HEK293 (cell line): ENCODE measurements around the gene KLHL6.

Experiments
- BCL11B ChIP-seq: fragments of 450-650 bp; formaldehyde crosslinking; IDR thresholded peaks from 2 replicates; pipeline ENCODE4 v1.5.1; 2016; ENCODE audit warnings: low read depth, missing biosample characterization, missing genetic modification characterization
- PRDM1 ChIP-seq: fragments of 450-650 bp; formaldehyde crosslinking; IDR thresholded peaks from 2 replicates; pipeline ENCODE4; 2016; ENCODE audit warnings: missing biosample characterization, missing genetic modification characterization
- SP3 ChIP-seq: fragments of 450-650 bp; formaldehyde crosslinking; IDR thresholded peaks from 2 replicates; pipeline ENCODE4 v1.5.1; 2016; ENCODE audit warnings: missing biosample characterization, missing genetic modification characterization
- YY1 ChIP-seq: fragments of 450-650 bp; formaldehyde crosslinking; IDR thresholded peaks from 2 replicates; pipeline ENCODE4 v1.5.1; 2018; ENCODE audit warnings: missing biosample characterization, missing genetic modification characterization
- ZNF138 ChIP-seq: fragments of 450-650 bp; formaldehyde crosslinking; IDR thresholded peaks from 2 replicates; pipeline ENCODE4 v1.5.1; 2016; ENCODE audit warnings: missing biosample characterization, missing genetic modification characterization, borderline replicate concordance
- ZNF146 ChIP-seq: fragments of 450-650 bp; formaldehyde crosslinking; IDR thresholded peaks from 2 replicates; pipeline ENCODE4 v1.5.1; 2016; ENCODE audit warnings: missing biosample characterization, missing genetic modification characterization
- ZNF169 ChIP-seq: fragments of 450-650 bp; formaldehyde crosslinking; IDR thresholded peaks from 2 replicates; pipeline ENCODE4 v1.5.1; 2016; ENCODE audit warnings: missing biosample characterization, missing genetic modification characterization
- ZNF184 ChIP-seq: fragments of 450-650 bp; IDR thresholded peaks from 2 replicates; pipeline ENCODE4 v1.5.1; 2018; ENCODE audit warnings: missing biosample characterization, mild to moderate bottlenecking, missing genetic modification characterization
- ZNF19 ChIP-seq: fragments of 450-650 bp; formaldehyde crosslinking; IDR thresholded peaks from 2 replicates; pipeline ENCODE4; 2016; ENCODE audit warnings: missing biosample characterization, missing genetic modification characterization, low read depth
- ZNF2 ChIP-seq: fragments of 450-650 bp; formaldehyde crosslinking; IDR thresholded peaks from 2 replicates; pipeline ENCODE4 v1.5.1; 2016; ENCODE audit warnings: missing biosample characterization, missing genetic modification characterization
- ZNF23 ChIP-seq: fragments of 450-650 bp; formaldehyde crosslinking; IDR thresholded peaks from 2 replicates; pipeline ENCODE4 v1.5.1; 2016; ENCODE audit warnings: missing biosample characterization, missing genetic modification characterization, borderline replicate concordance
- ZNF266 ChIP-seq: fragments of 450-650 bp; formaldehyde crosslinking; IDR thresholded peaks from 2 replicates; pipeline ENCODE4 v1.5.1; 2016; ENCODE audit warnings: missing biosample characterization, missing genetic modification characterization, low read depth
- ZNF366 ChIP-seq: fragments of 450-650 bp; formaldehyde crosslinking; conservative IDR thresholded peaks from 2 replicates; pipeline ENCODE4 v1.5.1; 2016; ENCODE audit warnings: missing biosample characterization, missing genetic modification characterization
- ZNF514 ChIP-seq: fragments of 450-650 bp; formaldehyde crosslinking; IDR thresholded peaks from 2 replicates; pipeline ENCODE4 v1.5.1; 2016; ENCODE audit warnings: missing biosample characterization, missing genetic modification characterization
- ZNF530 ChIP-seq: fragments of 450-650 bp; formaldehyde crosslinking; IDR thresholded peaks from 2 replicates; pipeline ENCODE4 v1.5.1; 2016; ENCODE audit warnings: low read depth, missing biosample characterization, missing genetic modification characterization
- ZNF555 ChIP-seq: fragments of 450-650 bp; formaldehyde crosslinking; conservative IDR thresholded peaks from 2 replicates; pipeline ENCODE4 v1.5.1; 2017; ENCODE audit warnings: missing biosample characterization, mild to moderate bottlenecking, missing genetic modification characterization, inconsistent platforms
- ZNF585B ChIP-seq: fragments of 450-650 bp; formaldehyde crosslinking; IDR thresholded peaks from 2 replicates; pipeline ENCODE4 v1.5.1; 2016; ENCODE audit warnings: missing biosample characterization, missing genetic modification characterization
- ZNF600 ChIP-seq: fragments of 450-650 bp; formaldehyde crosslinking; IDR thresholded peaks from 2 replicates; pipeline ENCODE4 v1.5.1; 2016; ENCODE audit warnings: missing biosample characterization, missing genetic modification characterization
- ZNF626 ChIP-seq: fragments of 450-650 bp; sonication (Bioruptor Pico); formaldehyde crosslinking; IDR thresholded peaks from 2 replicates; pipeline ENCODE4 v1.5.1; 2018; ENCODE audit warnings: missing biosample characterization, missing genetic modification characterization, inconsistent platforms
- ZNF629 ChIP-seq: fragments of 450-650 bp; formaldehyde crosslinking; IDR thresholded peaks from 2 replicates; pipeline ENCODE4 v1.5.1; 2017; ENCODE audit warnings: missing biosample characterization, missing genetic modification characterization
- ZNF654 ChIP-seq: fragments of 450-650 bp; formaldehyde crosslinking; IDR thresholded peaks from 2 replicates; pipeline ENCODE4 v1.5.1; 2016; ENCODE audit warnings: low read depth, missing biosample characterization, missing genetic modification characterization
- ZNF677 ChIP-seq: fragments of 450-650 bp; IDR thresholded peaks from 2 replicates; pipeline ENCODE4 v1.5.0; 2018; ENCODE audit warnings: missing biosample characterization, mild to moderate bottlenecking, missing genetic modification characterization, moderate library complexity
- ZNF701 ChIP-seq: fragments of 450-650 bp; formaldehyde crosslinking; IDR thresholded peaks from 2 replicates; pipeline ENCODE4 v1.5.1; 2016; ENCODE audit warnings: missing biosample characterization, missing genetic modification characterization
- ZNF776 ChIP-seq: fragments of 450-650 bp; formaldehyde crosslinking; IDR thresholded peaks from 2 replicates; pipeline ENCODE4 v1.5.0; 2017; ENCODE audit warnings: missing biosample characterization, missing genetic modification characterization, borderline replicate concordance
- ZNF791 ChIP-seq: fragments of 450-650 bp; formaldehyde crosslinking; IDR thresholded peaks from 2 replicates; pipeline ENCODE4 v1.5.1; 2016; ENCODE audit warnings: missing biosample characterization, missing genetic modification characterization
- ZNF837 ChIP-seq: fragments of 450-650 bp; formaldehyde crosslinking; IDR thresholded peaks from 2 replicates; pipeline ENCODE4 v1.5.1; 2016; ENCODE audit warnings: missing biosample characterization, missing genetic modification characterization
- ZXDB ChIP-seq: fragments of 450-650 bp; formaldehyde crosslinking; IDR thresholded peaks from 2 replicates; pipeline ENCODE4 v1.5.1; 2016; ENCODE audit warnings: missing biosample characterization, missing genetic modification characterization
- TF ChIP-seq, protein P1 (sequence below): fragments of 450-650 bp; formaldehyde crosslinking; optimal IDR thresholded peaks from 2 replicates; pipeline ENCODE3; 2016; ENCODE audit warnings: missing biosample characterization, mild to moderate bottlenecking, missing genetic modification characterization
- TF ChIP-seq, protein P2 (sequence below): fragments of 450-650 bp; formaldehyde crosslinking; IDR thresholded peaks from 2 replicates; pipeline ENCODE4 v1.5.1; 2016; ENCODE audit warnings: missing biosample characterization, missing genetic modification characterization, low read depth
- TF ChIP-seq, protein P3 (sequence below): fragments of 450-650 bp; formaldehyde crosslinking; IDR thresholded peaks from 2 replicates; pipeline ENCODE4 v1.5.1; 2016; ENCODE audit warnings: missing biosample characterization, missing genetic modification characterization, borderline replicate concordance
- TF ChIP-seq, protein P4 (sequence below): fragments of 450-650 bp; formaldehyde crosslinking; IDR thresholded peaks from 2 replicates; pipeline ENCODE4 v1.5.1; 2017; ENCODE audit warnings: missing biosample characterization, missing genetic modification characterization

The KLHL6 gene

DNA sequence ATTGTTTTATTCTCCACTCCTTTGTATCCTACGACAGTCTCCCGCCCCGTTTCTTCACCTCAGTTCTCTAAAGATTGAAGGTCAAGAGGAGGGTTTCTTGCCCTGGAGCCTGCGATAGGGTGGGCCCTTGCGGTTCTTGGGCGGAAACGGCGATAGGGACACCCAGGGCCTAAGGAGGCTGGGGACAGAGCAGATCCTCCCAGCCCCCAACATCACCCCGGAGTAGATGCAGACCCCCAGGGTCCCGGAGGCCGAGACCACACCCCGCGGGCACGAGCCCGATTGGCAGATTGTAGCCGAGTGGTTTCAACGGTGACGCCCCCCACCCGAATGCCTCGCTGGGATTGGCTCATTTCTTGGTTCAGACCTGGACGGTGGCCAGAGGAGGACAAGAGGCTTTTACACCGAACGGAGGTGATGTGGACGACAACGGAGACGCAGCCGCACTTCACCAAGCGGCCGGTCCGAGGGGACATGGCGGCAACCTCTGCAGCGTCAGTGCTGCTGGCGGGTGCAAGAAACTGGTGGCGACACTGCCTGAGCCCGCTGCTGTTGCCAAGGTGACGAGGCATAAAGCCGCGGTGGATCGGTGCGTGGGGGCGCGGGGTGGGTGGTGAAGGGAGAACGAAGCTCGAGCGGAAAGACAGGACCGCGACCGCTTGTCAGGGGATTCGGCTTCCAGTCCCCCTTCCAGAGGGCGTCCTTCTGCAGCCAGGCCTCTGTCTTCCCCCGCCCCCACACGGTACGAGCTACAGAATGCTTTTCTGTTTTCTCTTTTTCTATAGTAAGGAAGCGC lies 108.1 kb downstream of the KLHL6 start (continued):
- TF ChIP-seq, protein P1, sequence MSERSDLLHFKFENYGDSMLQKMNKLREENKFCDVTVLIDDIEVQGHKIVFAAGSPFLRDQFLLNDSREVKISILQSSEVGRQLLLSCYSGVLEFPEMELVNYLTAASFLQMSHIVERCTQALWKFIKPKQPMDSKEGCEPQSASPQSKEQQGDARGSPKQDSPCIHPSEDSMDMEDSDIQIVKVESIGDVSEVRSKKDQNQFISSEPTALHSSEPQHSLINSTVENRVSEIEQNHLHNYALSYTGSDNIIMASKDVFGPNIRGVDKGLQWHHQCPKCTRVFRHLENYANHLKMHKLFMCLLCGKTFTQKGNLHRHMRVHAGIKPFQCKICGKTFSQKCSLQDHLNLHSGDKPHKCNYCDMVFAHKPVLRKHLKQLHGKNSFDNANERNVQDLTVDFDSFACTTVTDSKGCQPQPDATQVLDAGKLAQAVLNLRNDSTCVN, result peak; percentile 68
- TF ChIP-seq SP3 (tag by site-specific recombination) (peak; percentile 66), ZNF2 (peak; percentile 90), ZNF169 (tag by site-specific recombination) (no peak), YY1 (tag by site-specific recombination) (peak; percentile 89), ZNF677 (tag by site-specific recombination) (no peak), ZNF19 (no peak), BCL11B (tag by site-specific recombination) (no peak), ZNF776 (no peak), ZNF266 (tag by site-specific recombination) (no peak), ZNF146 (tag by site-specific recombination) (no peak), ZNF791 (tag by site-specific recombination) (no peak), ZNF138 (tag by site-specific recombination) (no peak), ZXDB (tag by site-specific recombination) (peak; percentile 59; the same call in 1 of the 2 replicates), ZNF23 (tag by site-specific recombination) (no peak), PRDM1 (tag by site-specific recombination) (peak; percentile 79), ZNF701 (tag by site-specific recombination) (no peak), ZNF654 (tag by site-specific recombination) (no peak), ZNF366 (tag by site-specific recombination) (peak; percentile 63; the same call in 1 of the 2 replicates), ZNF555 (no peak), ZNF600 (tag by site-specific recombination) (peak; percentile 71), ZNF184 (tag by site-specific recombination) (no peak), ZNF530 (tag by site-specific recombination) (no peak), ZNF629 (tag by site-specific recombination) (0 out of 2 replicates have a peak, but pooled peaks have one; percentile 32), ZNF514 (tag by site-specific recombination) (no peak), ZNF626 (no peak), ZNF585B (tag by site-specific recombination) (no peak), ZNF837 (tag by site-specific recombination) (no peak)
- TF ChIP-seq, protein P2, sequence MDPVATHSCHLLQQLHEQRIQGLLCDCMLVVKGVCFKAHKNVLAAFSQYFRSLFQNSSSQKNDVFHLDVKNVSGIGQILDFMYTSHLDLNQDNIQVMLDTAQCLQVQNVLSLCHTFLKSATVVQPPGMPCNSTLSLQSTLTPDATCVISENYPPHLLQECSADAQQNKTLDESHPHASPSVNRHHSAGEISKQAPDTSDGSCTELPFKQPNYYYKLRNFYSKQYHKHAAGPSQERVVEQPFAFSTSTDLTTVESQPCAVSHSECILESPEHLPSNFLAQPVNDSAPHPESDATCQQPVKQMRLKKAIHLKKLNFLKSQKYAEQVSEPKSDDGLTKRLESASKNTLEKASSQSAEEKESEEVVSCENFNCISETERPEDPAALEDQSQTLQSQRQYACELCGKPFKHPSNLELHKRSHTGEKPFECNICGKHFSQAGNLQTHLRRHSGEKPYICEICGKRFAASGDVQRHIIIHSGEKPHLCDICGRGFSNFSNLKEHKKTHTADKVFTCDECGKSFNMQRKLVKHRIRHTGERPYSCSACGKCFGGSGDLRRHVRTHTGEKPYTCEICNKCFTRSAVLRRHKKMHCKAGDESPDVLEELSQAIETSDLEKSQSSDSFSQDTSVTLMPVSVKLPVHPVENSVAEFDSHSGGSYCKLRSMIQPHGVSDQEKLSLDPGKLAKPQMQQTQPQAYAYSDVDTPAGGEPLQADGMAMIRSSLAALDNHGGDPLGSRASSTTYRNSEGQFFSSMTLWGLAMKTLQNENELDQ (tag by site-specific recombination), result no peak
- TF ChIP-seq, protein P3, sequence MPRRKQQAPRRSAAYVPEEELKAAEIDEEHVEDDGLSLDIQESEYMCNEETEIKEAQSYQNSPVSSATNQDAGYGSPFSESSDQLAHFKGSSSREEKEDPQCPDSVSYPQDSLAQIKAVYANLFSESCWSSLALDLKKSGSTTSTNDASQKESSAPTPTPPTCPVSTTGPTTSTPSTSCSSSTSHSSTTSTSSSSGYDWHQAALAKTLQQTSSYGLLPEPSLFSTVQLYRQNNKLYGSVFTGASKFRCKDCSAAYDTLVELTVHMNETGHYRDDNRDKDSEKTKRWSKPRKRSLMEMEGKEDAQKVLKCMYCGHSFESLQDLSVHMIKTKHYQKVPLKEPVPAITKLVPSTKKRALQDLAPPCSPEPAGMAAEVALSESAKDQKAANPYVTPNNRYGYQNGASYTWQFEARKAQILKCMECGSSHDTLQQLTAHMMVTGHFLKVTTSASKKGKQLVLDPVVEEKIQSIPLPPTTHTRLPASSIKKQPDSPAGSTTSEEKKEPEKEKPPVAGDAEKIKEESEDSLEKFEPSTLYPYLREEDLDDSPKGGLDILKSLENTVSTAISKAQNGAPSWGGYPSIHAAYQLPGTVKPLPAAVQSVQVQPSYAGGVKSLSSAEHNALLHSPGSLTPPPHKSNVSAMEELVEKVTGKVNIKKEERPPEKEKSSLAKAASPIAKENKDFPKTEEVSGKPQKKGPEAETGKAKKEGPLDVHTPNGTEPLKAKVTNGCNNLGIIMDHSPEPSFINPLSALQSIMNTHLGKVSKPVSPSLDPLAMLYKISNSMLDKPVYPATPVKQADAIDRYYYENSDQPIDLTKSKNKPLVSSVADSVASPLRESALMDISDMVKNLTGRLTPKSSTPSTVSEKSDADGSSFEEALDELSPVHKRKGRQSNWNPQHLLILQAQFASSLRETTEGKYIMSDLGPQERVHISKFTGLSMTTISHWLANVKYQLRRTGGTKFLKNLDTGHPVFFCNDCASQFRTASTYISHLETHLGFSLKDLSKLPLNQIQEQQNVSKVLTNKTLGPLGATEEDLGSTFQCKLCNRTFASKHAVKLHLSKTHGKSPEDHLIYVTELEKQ (tag by site-specific recombination), result peak; percentile 25; the same call in 1 of the 2 replicates
- TF ChIP-seq, protein P4, sequence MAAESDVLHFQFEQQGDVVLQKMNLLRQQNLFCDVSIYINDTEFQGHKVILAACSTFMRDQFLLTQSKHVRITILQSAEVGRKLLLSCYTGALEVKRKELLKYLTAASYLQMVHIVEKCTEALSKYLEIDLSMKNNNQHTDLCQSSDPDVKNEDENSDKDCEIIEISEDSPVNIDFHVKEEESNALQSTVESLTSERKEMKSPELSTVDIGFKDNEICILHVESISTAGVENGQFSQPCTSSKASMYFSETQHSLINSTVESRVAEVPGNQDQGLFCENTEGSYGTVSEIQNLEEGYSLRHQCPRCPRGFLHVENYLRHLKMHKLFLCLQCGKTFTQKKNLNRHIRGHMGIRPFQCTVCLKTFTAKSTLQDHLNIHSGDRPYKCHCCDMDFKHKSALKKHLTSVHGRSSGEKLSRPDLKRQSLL, result no peak
